Measurements from ENCODE around the gene ZKSCAN8. TPM values are rescaled to one million over a fixed set of nuclear protein-coding genes. Genes with fewer than 3 reads are reported as not detected.

Gene ZKSCAN8
- total RNA-seq, 1 experiment from 2014 or later = 20.7 TPM

DNA sequence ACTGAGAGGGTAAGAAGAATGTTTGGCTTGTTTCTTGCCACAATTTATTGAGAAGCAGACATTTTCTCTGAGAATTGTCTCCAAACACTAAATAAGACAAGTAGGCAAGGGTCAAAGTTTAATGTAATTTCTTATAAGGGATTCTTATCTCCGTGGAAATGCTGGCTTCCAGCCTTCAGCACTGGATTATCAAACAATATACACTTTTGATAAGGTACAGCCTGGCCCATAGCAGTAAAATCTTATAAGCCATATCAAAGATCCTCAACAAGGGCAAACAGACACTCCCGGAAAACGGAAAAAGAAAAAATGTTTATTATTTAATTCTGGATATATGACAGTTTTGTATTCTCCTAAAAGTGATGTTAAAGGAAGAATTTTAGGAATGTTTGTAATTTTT lies 64.8 kb downstream of the ZKSCAN8 start:
- no peaks in the 10 kb centered on the region for H4K20me1 ChIP-seq (ENCODE audit: insufficient read depth)
- intact Hi-C loops (cut with micrococcal nuclease) = no loop called here
- no peak overlapping the region for H3K4me2 ChIP-seq (ENCODE audit: low read length)
- no peaks in the 10 kb centered on the region for H3K79me2 ChIP-seq (ENCODE audit: insufficient read depth, low read length)
- H3K9me2 ChIP-seq (ENCODE audit: insufficient read depth) = no peaks in the 10 kb centered on the region
- RAD21 ChIA-PET (ENCODE audit: low non-redundant PET in 1 of 2, low total read pairs in 2 of 2, uncharacterized antibody in 2 of 2, unreplicated experiment in 2 of 2) = no interaction called here
- CTCF ChIA-PET = no interaction called here
- no peak overlapping the region for H3K4me3 ChIP-seq (replicated peaks in 1 of 2; ENCODE audit: low read depth in 1 of 2, low read length in 2 of 2)
- no peaks in the 10 kb centered on the region for H3K27me3 ChIP-seq (ENCODE audit: insufficient read depth, low read length)
- no peaks in the 10 kb centered on the region for H3K4me1 ChIP-seq (ENCODE audit: control insufficient read depth in 1 of 2, insufficient read depth in 2 of 2, low read length in 2 of 2)
- TF ChIP-seq FOSL1 (IDR thresholded peaks at IDR 0.05; ENCODE audit: low read depth) (no peak), EGR1 (IDR thresholded peaks at IDR 0.05; ENCODE audit: low read depth) (no peak), EZH2phosphoT487 (IDR thresholded peaks at IDR 0.05; ENCODE audit: borderline replicate concordance) (no peak), ZNF274 (IDR thresholded peaks at IDR 0.05; ENCODE audit: low read depth, low read length) (no peak), SP1 (IDR thresholded peaks at IDR 0.05; ENCODE audit: low read depth) (no peak), EZH2 (IDR thresholded peaks at IDR 0.05) (no peak), TCF7L2 (IDR thresholded peaks at IDR 0.05; ENCODE audit: borderline replicate concordance, extremely low read depth, insufficient read depth, insufficient read length) (no peak), POLR2AphosphoS5 (IDR thresholded peaks at IDR 0.05; ENCODE audit: low read depth, low read length) (no peak), ZFX (IDR thresholded peaks at IDR 0.05) (no peak), YY1 (IDR thresholded peaks at IDR 0.05; ENCODE audit: extremely low read depth, insufficient replicate concordance, low read depth, low read length) (no peak), ATF3 (IDR thresholded peaks at IDR 0.05) (no peak), SIN3A (IDR thresholded peaks at IDR 0.05; ENCODE audit: low read depth) (no peak), MAX (IDR thresholded peaks at IDR 0.05) (no peak), SRF (IDR thresholded peaks at IDR 0.05; ENCODE audit: low read depth) (no peak), CTCF (IDR thresholded peaks at IDR 0.05 in 2 of 3, conservative IDR thresholded peaks at IDR 0.05 in 1 of 3; ENCODE audit: borderline replicate concordance in 1 of 3, insufficient read depth in 1 of 3, low read depth in 2 of 3, low read length in 2 of 3) (no peak), ZBTB33 (IDR thresholded peaks at IDR 0.05; ENCODE audit: extremely low read depth, insufficient replicate concordance, low read length) (no peak), POLR2A (IDR thresholded peaks at IDR 0.05; ENCODE audit: borderline replicate concordance, extremely low read depth, insufficient read depth, insufficient read length) (no peak), JUND (IDR thresholded peaks at IDR 0.05) (no peak), ELF1 (IDR thresholded peaks at IDR 0.05; ENCODE audit: borderline replicate concordance, low read depth) (no peak)
- TF ChIP-seq, protein P1, sequence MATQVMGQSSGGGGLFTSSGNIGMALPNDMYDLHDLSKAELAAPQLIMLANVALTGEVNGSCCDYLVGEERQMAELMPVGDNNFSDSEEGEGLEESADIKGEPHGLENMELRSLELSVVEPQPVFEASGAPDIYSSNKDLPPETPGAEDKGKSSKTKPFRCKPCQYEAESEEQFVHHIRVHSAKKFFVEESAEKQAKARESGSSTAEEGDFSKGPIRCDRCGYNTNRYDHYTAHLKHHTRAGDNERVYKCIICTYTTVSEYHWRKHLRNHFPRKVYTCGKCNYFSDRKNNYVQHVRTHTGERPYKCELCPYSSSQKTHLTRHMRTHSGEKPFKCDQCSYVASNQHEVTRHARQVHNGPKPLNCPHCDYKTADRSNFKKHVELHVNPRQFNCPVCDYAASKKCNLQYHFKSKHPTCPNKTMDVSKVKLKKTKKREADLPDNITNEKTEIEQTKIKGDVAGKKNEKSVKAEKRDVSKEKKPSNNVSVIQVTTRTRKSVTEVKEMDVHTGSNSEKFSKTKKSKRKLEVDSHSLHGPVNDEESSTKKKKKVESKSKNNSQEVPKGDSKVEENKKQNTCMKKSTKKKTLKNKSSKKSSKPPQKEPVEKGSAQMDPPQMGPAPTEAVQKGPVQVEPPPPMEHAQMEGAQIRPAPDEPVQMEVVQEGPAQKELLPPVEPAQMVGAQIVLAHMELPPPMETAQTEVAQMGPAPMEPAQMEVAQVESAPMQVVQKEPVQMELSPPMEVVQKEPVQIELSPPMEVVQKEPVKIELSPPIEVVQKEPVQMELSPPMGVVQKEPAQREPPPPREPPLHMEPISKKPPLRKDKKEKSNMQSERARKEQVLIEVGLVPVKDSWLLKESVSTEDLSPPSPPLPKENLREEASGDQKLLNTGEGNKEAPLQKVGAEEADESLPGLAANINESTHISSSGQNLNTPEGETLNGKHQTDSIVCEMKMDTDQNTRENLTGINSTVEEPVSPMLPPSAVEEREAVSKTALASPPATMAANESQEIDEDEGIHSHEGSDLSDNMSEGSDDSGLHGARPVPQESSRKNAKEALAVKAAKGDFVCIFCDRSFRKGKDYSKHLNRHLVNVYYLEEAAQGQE (IDR thresholded peaks at IDR 0.05; ENCODE audit: low read depth) = no peak
- no TSS peak for BruUV-seq (replicated peaks)
- H3K9ac ChIP-seq (ENCODE audit: low read length) = no peak overlapping the region
- DNase-seq (ENCODE audit: low read depth, low spot score) (no peak), ATAC-seq (no peak)
- no peaks in the 10 kb centered on the region for H3K9me3 ChIP-seq (ENCODE audit: control insufficient read depth in 1 of 2, insufficient read depth in 1 of 2, low read depth in 1 of 2, low read length in 2 of 2)
- peak overlapping the region; percentile 28 for H2AFZ ChIP-seq (ENCODE audit: low read depth, low read length, poor library complexity, severe bottlenecking)
- H3K36me3 ChIP-seq (ENCODE audit: control insufficient read depth in 1 of 2, insufficient read depth in 2 of 2, low read length in 2 of 2) = no peaks in the 10 kb centered on the region
- POLR2A ChIA-PET = no interaction called here
- no peak overlapping the region for H3K27ac ChIP-seq (ENCODE audit: low read depth, low read length)

Measured in HCT116 (cell line).